ENCODE data around the gene CAPN14.

CAPN14 gene

DNA sequence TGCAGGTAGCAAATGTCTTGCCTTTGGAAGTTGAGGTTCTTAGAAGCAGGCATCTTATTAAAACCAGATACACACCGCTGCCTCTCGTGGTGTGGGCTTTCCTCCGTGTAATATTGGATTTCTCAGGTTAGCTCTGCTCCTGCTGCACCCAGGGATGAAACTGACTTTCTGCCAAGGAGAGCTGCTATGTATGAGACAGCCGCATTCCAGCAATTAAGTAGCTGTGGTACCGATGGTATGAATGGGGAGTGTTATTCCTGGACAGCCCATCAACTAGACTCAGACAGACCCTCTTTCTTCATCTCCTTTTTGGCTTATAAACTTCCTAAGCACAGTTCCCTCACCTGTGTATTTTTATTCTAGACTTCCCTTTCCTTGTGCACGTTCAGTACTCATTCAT is 9.8 kb upstream of the CAPN14 start:
- no peak for DNase-seq (ENCODE audit: low spot score)

- no peak for DNase-seq (ENCODE audit: low spot score)
Measured at GRCh38 chr2:31226266-31226665, 9.0 kb upstream of the CAPN14 start.

DNA sequence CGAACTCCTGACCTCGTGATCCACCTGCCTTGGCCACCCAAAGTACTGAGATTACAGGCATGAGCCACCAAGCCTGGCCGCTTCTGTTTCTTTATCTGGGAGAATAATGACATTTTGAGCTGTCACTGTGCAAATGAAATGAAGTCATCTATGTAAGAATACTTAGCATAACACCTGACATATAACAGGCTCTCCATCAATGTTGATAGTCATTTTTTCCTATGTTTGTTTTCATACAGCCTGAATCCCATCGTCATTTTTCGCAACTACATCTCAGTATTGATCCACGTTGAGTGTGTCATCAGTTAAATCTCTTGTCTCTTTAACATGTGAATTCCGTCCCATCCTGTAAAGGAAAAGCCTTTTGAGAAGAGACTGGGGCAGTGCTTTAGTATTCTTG is 6.4 kb upstream of the CAPN14 start:
- no peak for DNase-seq (ENCODE audit: low spot score)

GRCh38 chr2:31223026-31223425 is 5.7 kb upstream of the CAPN14 start:
- no peak for DNase-seq (ENCODE audit: low spot score)

GRCh38 chr2:31222071-31222470 is 4.8 kb upstream of the CAPN14 start:
- no peak for DNase-seq (ENCODE audit: low spot score)

DNA sequence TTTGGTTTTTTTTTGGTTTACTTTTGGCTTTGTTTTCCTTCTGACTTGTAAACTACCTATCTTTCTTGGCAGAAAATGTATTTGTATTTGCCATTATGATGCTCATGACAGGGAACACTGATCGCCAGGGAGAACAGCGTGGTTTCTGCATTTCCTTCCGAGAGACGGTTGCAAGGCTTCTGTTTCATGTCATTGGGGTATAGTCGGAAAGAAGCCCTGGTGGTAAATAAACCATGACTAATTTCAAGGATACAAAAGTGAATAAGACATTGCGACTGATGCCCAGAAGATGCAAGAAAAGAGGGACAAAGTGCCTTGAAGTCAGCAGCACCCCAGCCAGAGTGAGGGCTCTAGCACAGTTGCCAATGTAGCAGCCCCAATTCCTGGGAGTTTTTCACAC is 4.2 kb upstream of the CAPN14 start:
- DNase-seq (ENCODE audit: low spot score): no peak

DNA sequence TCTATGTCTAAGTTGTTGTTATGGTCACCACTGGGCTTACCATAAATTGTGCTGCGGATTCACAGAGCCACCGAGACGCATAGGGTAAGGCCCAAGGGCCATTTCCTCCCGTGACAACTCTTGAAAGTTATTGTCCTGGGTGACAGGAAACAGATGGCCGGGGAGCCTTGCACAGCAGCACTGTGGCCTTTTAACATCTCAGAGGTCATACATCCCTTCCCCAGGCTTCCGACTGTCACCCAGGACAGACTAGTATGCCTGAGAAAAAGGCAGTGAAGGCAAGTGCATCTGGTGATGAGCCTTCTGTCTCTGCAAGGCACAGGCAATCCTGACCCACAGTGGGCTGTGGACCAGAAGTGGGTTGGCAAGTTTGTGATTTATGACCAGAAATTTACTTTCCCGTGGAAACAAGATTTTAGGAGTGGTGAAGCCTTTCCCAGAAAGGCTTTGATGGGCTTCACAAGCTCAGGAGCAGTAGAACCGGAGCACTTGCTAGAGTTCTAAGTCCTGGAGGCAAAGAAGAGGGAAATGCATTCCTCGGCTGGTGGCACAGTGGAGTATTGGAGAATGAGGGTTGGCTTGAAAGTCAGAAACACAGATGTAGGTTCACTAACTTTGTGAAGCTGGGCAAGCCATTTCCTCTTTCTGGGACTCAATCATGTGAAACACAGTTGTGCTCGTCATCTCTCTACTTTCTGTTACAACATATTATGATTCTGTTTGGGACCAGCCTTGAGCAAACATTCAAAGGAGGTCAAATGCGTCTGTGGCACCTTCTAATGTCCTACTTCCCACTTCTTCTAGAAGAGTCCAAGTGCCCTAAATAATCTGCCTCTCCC is 2.0 kb upstream of the CAPN14 start:
- DNase-seq (ENCODE audit: low spot score): no peak

- no peak for DNase-seq (ENCODE audit: low spot score)
Measured at GRCh38 chr2:31216734-31217133, 581 bp downstream of the CAPN14 start.

- no peak for DNase-seq (ENCODE audit: low spot score)
Measured at GRCh38 chr2:31214444-31214915, 2.8 kb downstream of the CAPN14 start.

- DNase-seq (ENCODE audit: low spot score): no peak
Measured at GRCh38 chr2:31213601-31214443, 3.5 kb downstream of the CAPN14 start.

- no peak for DNase-seq (ENCODE audit: low spot score)
Measured at GRCh38 chr2:31212659-31213600, 4.4 kb downstream of the CAPN14 start.

GRCh38 chr2:31208240-31208639 is 9.1 kb downstream of the CAPN14 start:
- DNase-seq (ENCODE audit: low spot score): no peak

- DNase-seq (ENCODE audit: low spot score): no peak
Measured at GRCh38 chr2:31207790-31208189, 9.5 kb downstream of the CAPN14 start.

GRCh38 chr2:31205613-31206012 is 11.7 kb downstream of the CAPN14 start:
- DNase-seq (ENCODE audit: low spot score): no peak

DNA sequence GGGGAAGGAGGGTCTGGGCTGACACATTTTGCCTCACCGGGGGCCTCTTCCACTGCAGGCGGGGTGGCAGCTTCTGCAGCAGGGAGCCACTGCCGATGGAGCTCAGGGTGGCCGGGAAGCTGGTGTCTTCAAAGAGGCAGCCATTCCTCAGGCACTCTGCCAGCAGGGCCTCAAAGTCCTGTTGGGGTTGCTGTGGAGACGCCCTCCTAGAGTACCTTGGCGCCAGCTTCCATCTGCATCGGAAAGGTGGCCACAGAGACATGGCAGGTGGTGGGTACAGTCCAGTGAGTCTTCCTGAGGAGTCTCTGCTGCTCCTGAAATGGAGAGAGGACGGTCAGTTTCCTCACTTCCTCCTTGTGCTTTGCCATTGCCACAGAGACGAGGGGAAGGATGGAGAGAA is 12.1 kb downstream of the CAPN14 start:
- DNase-seq (ENCODE audit: low spot score): no peak

GRCh38 chr2:31204783-31205182 is 12.5 kb downstream of the CAPN14 start:
- no peak for DNase-seq (ENCODE audit: low spot score)

DNA sequence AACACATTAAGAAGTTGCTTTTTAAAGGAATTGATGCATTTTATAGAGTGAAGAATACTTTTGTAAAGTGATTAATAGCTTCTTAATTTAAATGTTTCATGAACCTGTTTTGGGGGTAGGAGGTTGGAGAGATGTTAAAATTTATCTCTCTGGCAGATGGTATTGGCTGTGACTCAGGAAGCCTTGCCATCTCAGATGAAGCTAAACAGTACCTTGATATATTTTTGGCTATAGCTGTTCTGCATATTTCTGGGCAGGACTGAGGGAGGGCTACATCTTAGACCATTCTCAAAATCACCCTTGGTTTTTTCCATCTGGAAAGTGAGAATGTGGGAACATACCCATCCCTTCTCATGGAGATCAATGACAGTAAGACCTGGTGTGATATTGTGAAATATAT is 13.4 kb downstream of the CAPN14 start:
- DNase-seq (ENCODE audit: low spot score): no peak

- no peak for DNase-seq (ENCODE audit: low spot score)
Measured at GRCh38 chr2:31202833-31203232, 14.5 kb downstream of the CAPN14 start.

DNA sequence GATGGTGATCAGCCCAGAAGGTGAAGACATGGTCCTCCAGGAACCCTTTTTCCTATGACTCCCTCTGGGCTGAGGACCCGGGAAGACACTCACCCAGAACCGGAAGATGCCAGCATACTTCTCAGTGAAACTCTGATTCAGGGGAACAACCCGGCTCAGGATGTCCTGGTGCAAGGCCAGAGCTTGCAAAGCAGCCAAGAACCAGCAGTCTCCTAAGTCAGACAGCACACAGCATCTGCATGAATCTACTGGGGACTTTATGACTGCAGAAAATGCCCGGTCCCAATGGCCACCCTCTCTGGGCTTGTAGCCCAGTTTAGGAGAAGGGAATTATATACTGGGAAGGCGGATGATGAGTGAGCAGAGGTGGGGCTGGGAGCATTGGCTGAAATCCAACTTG is 15.3 kb downstream of the CAPN14 start:
- no peak for DNase-seq (ENCODE audit: low spot score)

GRCh38 chr2:31200972-31201371 is 16.3 kb downstream of the CAPN14 start:
- no peak for DNase-seq (ENCODE audit: low spot score)

GRCh38 chr2:31199206-31199605 is 18.1 kb downstream of the CAPN14 start:
- no peak for DNase-seq (ENCODE audit: low spot score)

DNA sequence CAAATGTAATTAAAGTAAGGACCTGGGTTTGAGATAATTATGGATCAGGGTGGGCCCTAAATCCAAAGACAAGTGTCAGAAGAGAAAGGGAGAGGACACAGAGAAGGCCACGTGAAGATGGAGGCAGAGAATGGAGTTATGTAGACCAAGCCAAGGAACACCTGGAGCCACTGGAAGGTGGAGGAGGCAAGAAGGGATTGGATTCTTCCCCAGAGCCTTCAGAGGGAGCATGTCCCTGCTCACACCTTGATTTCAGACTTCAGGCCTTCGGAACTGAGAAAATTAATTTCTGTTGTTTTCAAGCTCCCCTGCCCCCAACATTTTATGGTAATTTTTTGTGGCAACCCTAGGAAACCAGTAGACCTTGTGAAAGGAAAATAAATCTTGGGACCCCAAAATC is 19.6 kb downstream of the CAPN14 start:
- DNase-seq (ENCODE audit: low spot score): no peak

All from D341Med (cell line).